ENCODE results near the gene DUXA. TPM values are rescaled to one million over a fixed set of nuclear protein-coding genes. Genes with fewer than 3 reads are reported as not detected.

Gene DUXA
- total RNA-seq, 4 donors from 2014 or later, result not detected

GRCh38 chr19:57105976-57106721 lies 61.1 kb downstream of the DUXA start:
- peaks cover 0 to 42% (median 10%) of the 10 kb centered on the region in 3 donors for H3K9me3 ChIP-seq
- intact Hi-C loops (cut with DNase I), result no loop called here
- DNase-seq, result no peak
- TF ChIP-seq CTCF (IDR thresholded peaks at IDR 0.05) (no peak), POLR2A (IDR thresholded peaks at IDR 0.05) (no peak)
- peak overlapping the region in 1 of 4 donors; percentile 6 for H3K4me3 ChIP-seq
- 26% methylated on average over 8 of the region's 57 CpGs; no CpG with 5 or more reads in 1 of the 2 donors for WGBS, 2 donors
- peaks cover 0 to 10% (median 0%) of the 10 kb centered on the region in 3 donors for H3K4me1 ChIP-seq
- no peaks in the 10 kb centered on the region for H3K36me3 ChIP-seq
- no peak overlapping the region for H3K27ac ChIP-seq
- H3K27me3 ChIP-seq, result peaks cover 0 to 42% (median 3%) of the 10 kb centered on the region in 4 donors

Small RNA genes lying within 50 kb of the gene (small RNA-seq; reads per million reads assigned to genes)
- 0 reads per million in 4 donors for gene AC025588.3

Other genes starting within 250 kb of the DUXA start
- not detected for gene USP29, start 47.5 kb downstream of the DUXA start, total RNA-seq
- not detected for gene ZIM3, start 22.3 kb downstream of the DUXA start, total RNA-seq
- 10 to 100 TPM; 15.5 to 33.9 (median 27.3) TPM for gene ZNF264, start 24.0 kb upstream of the DUXA start, total RNA-seq
- gene AURKC, start 63.5 kb upstream of the DUXA start, total RNA-seq, result 1 to 10 TPM in 1 of 4 donors, under 1 TPM in 2, not detected in 1; 0.35 to 1.0 (median 0.76) TPM
- gene ZNF805, start 73.1 kb upstream of the DUXA start, total RNA-seq, result 10 to 100 TPM in 1 of 4 donors, 1 to 10 TPM in 3; 6.5 to 16.6 (median 7.6) TPM
- gene ZNF460, start 113.0 kb upstream of the DUXA start, total RNA-seq, result 10 to 100 TPM; 44.3 to 87.9 (median 67.9) TPM
- 10 to 100 TPM in 1 of 4 donors, 1 to 10 TPM in 3; 4.7 to 10.1 (median 8.4) TPM for gene ZNF543, start 153.0 kb upstream of the DUXA start, total RNA-seq
- gene ZNF304, start 183.8 kb upstream of the DUXA start, total RNA-seq, result 1 to 10 TPM; 3.3 to 9.0 (median 5.7) TPM
- 10 to 100 TPM; 14.7 to 24.6 (median 17.9) TPM for gene TRAPPC2B, start 196.1 kb upstream of the DUXA start, total RNA-seq
- 1 to 10 TPM; 1.1 to 6.7 (median 3.1) TPM for gene ZNF547, start 196.1 kb upstream of the DUXA start, total RNA-seq
- 10 to 100 TPM in 2 of 4 donors, 1 to 10 TPM in 2; 7.7 to 26.9 (median 11.2) TPM for gene ZNF548, start 222.4 kb upstream of the DUXA start, total RNA-seq
- gene ZNF17, start 243.7 kb upstream of the DUXA start, total RNA-seq, result 10 to 100 TPM in 1 of 4 donors, 1 to 10 TPM in 3; 4.4 to 12.6 (median 6.2) TPM

All from esophagus squamous epithelium (tissue), 5 donors.